Astrocyte of the spinal cord (primary cell): Measurements from ENCODE around the gene TMEM151B.

Source experiments
- DNase-seq: peaks from one replicate; pipeline ENCODE4 v3.0.0; 2011; ENCODE audit warnings: low read depth, low spot score
- H3K4me3 ChIP-seq: 2 replicates; pipeline ENCODE4 v1.5.1; 2011; ENCODE audit warnings: low read depth, mild to moderate bottlenecking, low read length, moderate library complexity
- CTCF ChIP-seq: IDR thresholded peaks from 2 replicates; pipeline ENCODE4 v1.5.1; 2012; ENCODE audit warnings: low read depth, mild to moderate bottlenecking, low read length, inconsistent platforms
- in situ Hi-C: cut with HindIII; loops from 2 replicates; pipeline ENCODE4 v1.10.0; 2017; ENCODE audit warnings: low sequenced_read_pairs

Gene TMEM151B

GRCh38 chr6:44266347-44266746, 3.9 kb upstream of the TMEM151B start:
- in situ Hi-C loops: no loop called here
- no peak for TF ChIP-seq CTCF
- H3K4me3 ChIP-seq: no peak overlapping the region
- DNase-seq: no peak

- DNase-seq: no peak
- in situ Hi-C loops: no loop called here
- H3K4me3 ChIP-seq: no peak overlapping the region
- TF ChIP-seq CTCF: no peak
These were observed 3.0 kb upstream of the TMEM151B start for GRCh38 chr6:44267252-44267651.

- in situ Hi-C loops: no loop called here
- H3K4me3 ChIP-seq: no peak overlapping the region
- peak; percentile 99 for TF ChIP-seq CTCF
- DNase-seq: peak; percentile 38
These were observed 2.1 kb upstream of the TMEM151B start for GRCh38 chr6:44268095-44268628.

- in situ Hi-C loops: no loop called here
- no peak for TF ChIP-seq CTCF
- DNase-seq: no peak
- no peak overlapping the region for H3K4me3 ChIP-seq
These were observed 901 bp upstream of the TMEM151B start for GRCh38 chr6:44269178-44269920.

- H3K4me3 ChIP-seq: no peak overlapping the region
- no peak for DNase-seq
- in situ Hi-C loops: no loop called here
- no peak for TF ChIP-seq CTCF
These were observed 516 bp downstream of the TMEM151B start for GRCh38 chr6:44270526-44271405.

GRCh38 chr6:44271406-44271723, 1.1 kb downstream of the TMEM151B start:
- in situ Hi-C loops: no loop called here
- DNase-seq: no peak
- TF ChIP-seq CTCF: no peak
- H3K4me3 ChIP-seq: no peak overlapping the region
